Adrenal gland (tissue), 5 donors: ENCODE data around the gene FUT6.

Experiments used
- POLR2A ChIP-seq, 2 donors: fragments of 450-650 bp; IDR thresholded peaks; one replicate each; pipeline ENCODE4 v1.6.1; 2017; ENCODE audit warnings: antibody characterized with exemption in 2 of 2, mild to moderate bottlenecking in 2 of 2, moderate library complexity in 1 of 2
- TF ChIP-seq, protein P1 (sequence below), 6 experiments: fragments of 450-650 bp in 4 of 6; fragments of 200-600 bp in 2 of 6; sonication (generic) in 1 of 6; IDR thresholded peaks; 1 replicate in 5 of 6; 2 replicates in 1 of 6; pipeline versions ENCODE4 v1.5.1 to v1.8.0; 2016 to 2021; ENCODE audit warnings: antibody characterized with exemption in 6 of 6, mild to moderate bottlenecking in 2 of 6, moderate library complexity in 1 of 6
- donor health status: DM: no; HTN: no; CAD: no.

DNA sequence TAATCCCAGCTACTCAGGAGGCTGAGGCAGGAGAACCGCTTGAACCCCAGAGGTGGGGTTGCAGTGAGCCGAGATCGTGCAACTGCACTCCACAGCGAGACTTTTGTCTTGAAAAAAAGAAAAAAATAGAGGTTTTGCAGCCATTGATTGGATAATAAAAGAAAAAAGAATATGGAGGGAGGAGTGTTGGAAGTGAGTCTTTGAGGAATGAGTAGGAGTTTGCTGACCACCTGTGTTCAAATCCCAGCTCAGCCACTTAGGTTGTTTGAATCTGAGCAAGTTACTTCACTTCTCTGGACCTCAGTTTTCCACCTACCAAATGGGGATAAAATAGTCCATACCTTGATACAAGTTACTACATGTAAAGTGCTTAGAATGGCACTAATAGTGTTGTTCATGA is 28.4 kb downstream of the FUT6 start:
- TF ChIP-seq, protein P1, sequence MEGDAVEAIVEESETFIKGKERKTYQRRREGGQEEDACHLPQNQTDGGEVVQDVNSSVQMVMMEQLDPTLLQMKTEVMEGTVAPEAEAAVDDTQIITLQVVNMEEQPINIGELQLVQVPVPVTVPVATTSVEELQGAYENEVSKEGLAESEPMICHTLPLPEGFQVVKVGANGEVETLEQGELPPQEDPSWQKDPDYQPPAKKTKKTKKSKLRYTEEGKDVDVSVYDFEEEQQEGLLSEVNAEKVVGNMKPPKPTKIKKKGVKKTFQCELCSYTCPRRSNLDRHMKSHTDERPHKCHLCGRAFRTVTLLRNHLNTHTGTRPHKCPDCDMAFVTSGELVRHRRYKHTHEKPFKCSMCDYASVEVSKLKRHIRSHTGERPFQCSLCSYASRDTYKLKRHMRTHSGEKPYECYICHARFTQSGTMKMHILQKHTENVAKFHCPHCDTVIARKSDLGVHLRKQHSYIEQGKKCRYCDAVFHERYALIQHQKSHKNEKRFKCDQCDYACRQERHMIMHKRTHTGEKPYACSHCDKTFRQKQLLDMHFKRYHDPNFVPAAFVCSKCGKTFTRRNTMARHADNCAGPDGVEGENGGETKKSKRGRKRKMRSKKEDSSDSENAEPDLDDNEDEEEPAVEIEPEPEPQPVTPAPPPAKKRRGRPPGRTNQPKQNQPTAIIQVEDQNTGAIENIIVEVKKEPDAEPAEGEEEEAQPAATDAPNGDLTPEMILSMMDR (IDR thresholded peaks at IDR 0.05): no peak
- no peak for TF ChIP-seq POLR2A (IDR thresholded peaks at IDR 0.05)
